Adrenal gland (tissue), 12 donors: Measurements from ENCODE around the gene AHRR. TPM values are rescaled to one million over a fixed set of nuclear protein-coding genes. Genes with fewer than 3 reads are reported as not detected.

Experiments used
- DNase-seq, 7 donors: peaks; one replicate each; pipeline ENCODE4 v3.0.0-alpha.2; 2019 to 2020
- H3K27ac ChIP-seq, 5 donors: fragments of 200-600 bp; sonication (generic) in 4 of 5; 1 replicate in 3 of 5; 2 replicates in 2 of 5; pipeline versions ENCODE4 v1.5.1 to v1.8.0; 2016 to 2020; ENCODE audit warnings: mild to moderate bottlenecking in 1 of 5
- H3K27me3 ChIP-seq: fragments of 200-600 bp; 2 replicates; pipeline ENCODE4 v1.8.0; 2021
- H3K36me3 ChIP-seq, 2 donors: fragments of 200-600 bp; replicated peaks in 1 of 2; 1 replicate in 1 of 2; 2 replicates in 1 of 2; pipeline versions ENCODE4 v1.5.1 to v1.8.0; 2018 to 2022
- H3K4me1 ChIP-seq, 2 donors: fragments of 200-600 bp; replicated peaks in 1 of 2; 1 replicate in 1 of 2; 2 replicates in 1 of 2; pipeline versions ENCODE4 v1.5.1 to v1.8.0; 2018 to 2021
- H3K4me3 ChIP-seq, 4 donors: fragments of 200-600 bp; sonication (generic) in 3 of 4; one replicate each; pipeline ENCODE4 v1.5.1; 2016 to 2018
- H3K9me3 ChIP-seq, 3 donors: fragments of 200-600 bp; sonication (generic) in 1 of 3; replicated peaks in 1 of 3; 1 replicate in 2 of 3; 2 replicates in 1 of 3; pipeline versions ENCODE4 v1.5.1 to v1.8.0; 2016 to 2021
- CTCF ChIP-seq, 6 experiments: fragments of 450-650 bp in 4 of 6; fragments of 200-600 bp in 2 of 6; sonication (generic) in 1 of 6; IDR thresholded peaks; 1 replicate in 5 of 6; 2 replicates in 1 of 6; pipeline versions ENCODE4 v1.5.1 to v1.8.0; 2016 to 2021; ENCODE audit warnings: antibody characterized with exemption in 6 of 6, mild to moderate bottlenecking in 2 of 6, moderate library complexity in 1 of 6
- POLR2A ChIP-seq, 2 donors: fragments of 450-650 bp; IDR thresholded peaks; one replicate each; pipeline ENCODE4 v1.6.1; 2017; ENCODE audit warnings: antibody characterized with exemption in 2 of 2, mild to moderate bottlenecking in 2 of 2, moderate library complexity in 1 of 2
- WGBS, 4 donors: extraction: QIAGEN DNeasy Blood & Tissue Kit in 2 of 4; methylation state at CpG; one replicate each; pipeline versions ENCODE4 v1.1.5 to v1.1.7; 2013 to 2017; 5-methylcytosine and 5-hydroxymethylcytosine counted together
- intact Hi-C, 2 donors: fragments of 100-400 bp; cut with DNase I; formaldehyde crosslinking; loops; one replicate each; pipeline versions ENCODE4 v1.14.1 to v1.15.0; 2022 to 2023
- polyA plus RNA-seq, 3 donors: library from polyadenylated mRNA; stranded (reverse); fragments of 200-250 nt in 2 of 3; fragments of 350-450 nt in 1 of 3; fragmentation: Illumina TruSeq in 1 of 3; extraction: RNeasy Lipid Tissue Mini Kit (QIAGEN cat#74804) in 1 of 3; gene quantifications; one replicate each; pipeline ENCODE4 v1.2.3, GENCODE V29; 2013 to 2014
- total RNA-seq, 9 donors: library from RNA; depleted of rRNA in 4 of 9; stranded (reverse); fragments of >200 nt in 4 of 9; fragments of 120-200 nt in 1 of 9; fragmentation: NEBNext Ultra II Directional in 1 of 9; extraction: Animal tissue kit (Norgen Biotek cat#: 25700) in 1 of 9; gene quantifications; one replicate each; pipeline versions ENCODE4 v1.1.0 to v1.2.4, GENCODE V29; 2013 to 2023
- donor health status: healthy with polysubstance abuse.
- donor health status: Bipolar disorder and iron deficiency.
- donor health status: DM: yes; HTN: yes; CAD: no.
- donor health status: DM: no; HTN: no; CAD: no.
- donor health status: DM: no; HTN: no; CAD: no.
- donor health status: DM: yes; HTN: yes; CAD: no.

AHRR gene
- total and polyA plus RNA-seq, 12 donors: 0.17 to 3.6 (median 0.99) TPM

GRCh38 chr5:463952-464351, 142.4 kb downstream of the AHRR start:
- WGBS, 4 donors: 69 to 87% (median 76%) methylated on average over 18 of the region's 18 CpGs
- Histone ChIP-seq H3K27ac (no peak overlapping the region), H3K9me3 (no peaks in the 10 kb centered on the region), H3K36me3 (peaks cover 0 to 70% of the 10 kb centered on the region in 2 donors), H3K4me1 (no peaks in the 10 kb centered on the region), H3K27me3 (no peaks in the 10 kb centered on the region), H3K4me3 (no peak overlapping the region)
- peak in 2 of 7 donors; percentile 0 to 6 for DNase-seq
- intact Hi-C loops: no loop called here
- TF ChIP-seq POLR2A (IDR thresholded peaks at IDR 0.05) (no peak), CTCF (IDR thresholded peaks at IDR 0.05) (no peak)

- DNase-seq: peak in 3 of 7 donors; percentile 1 to 9 (median 3)
- peaks cover 0 to 65% of the 10 kb centered on the region in 2 donors for H3K36me3 ChIP-seq
- no peak for TF ChIP-seq CTCF (IDR thresholded peaks at IDR 0.05)
- no peak for TF ChIP-seq POLR2A (IDR thresholded peaks at IDR 0.05)
- intact Hi-C loops: no loop called here
- no peak overlapping the region for H3K4me3 ChIP-seq
- H3K27me3 ChIP-seq: no peaks in the 10 kb centered on the region
- H3K4me1 ChIP-seq: no peaks in the 10 kb centered on the region
- no peak overlapping the region for H3K27ac ChIP-seq
- 90 to 96% (median 95%) methylated on average over 15 to 19 of the region's 19 CpGs for WGBS, 4 donors
- H3K9me3 ChIP-seq: no peaks in the 10 kb centered on the region
Observed at GRCh38 chr5:464446-464842, 142.9 kb downstream of the AHRR start.

- H3K36me3 ChIP-seq: peaks cover 0 to 60% of the 10 kb centered on the region in 2 donors
- peak in 3 of 7 donors; percentile 0 to 10 (median 3) for DNase-seq
- H3K4me3 ChIP-seq: no peak overlapping the region
- no peak for TF ChIP-seq CTCF (IDR thresholded peaks at IDR 0.05)
- TF ChIP-seq POLR2A (IDR thresholded peaks at IDR 0.05): no peak
- H3K4me1 ChIP-seq: no peaks in the 10 kb centered on the region
- intact Hi-C loops: no loop called here
- no peaks in the 10 kb centered on the region for H3K27me3 ChIP-seq
- no peak overlapping the region for H3K27ac ChIP-seq
- no peaks in the 10 kb centered on the region for H3K9me3 ChIP-seq
- 94 to 95% (median 95%) methylated on average over 24 to 63 of the region's 63 CpGs for WGBS, 4 donors
Observed at GRCh38 chr5:464843-465590, 143.5 kb downstream of the AHRR start.

GRCh38 chr5:465591-466403, 144.3 kb downstream of the AHRR start:
- WGBS, 4 donors: 88 to 96% (median 90%) methylated on average over 16 to 29 of the region's 29 CpGs

More at GRCh38 chr5:465591-466403, 144.3 kb downstream of the AHRR start:
- H3K27me3 ChIP-seq: no peaks in the 10 kb centered on the region
- no peak for TF ChIP-seq CTCF (IDR thresholded peaks at IDR 0.05)
- H3K4me1 ChIP-seq: peaks cover 0 to 6% of the 10 kb centered on the region in 2 donors
- no peak overlapping the region for H3K4me3 ChIP-seq
- no peaks in the 10 kb centered on the region for H3K9me3 ChIP-seq
- H3K36me3 ChIP-seq: peaks cover 0 to 52% of the 10 kb centered on the region in 2 donors
- intact Hi-C loops: no loop called here
- H3K27ac ChIP-seq: no peak overlapping the region
- DNase-seq: peak in 1 of 7 donors; percentile 4
